Keratinocyte (primary cell): ENCODE data around the gene ORM1. TPM values are rescaled to one million over a fixed set of nuclear protein-coding genes. Genes with fewer than 3 reads are reported as not detected.

Experiments used
- DNase-seq: peaks from one replicate; pipeline ENCODE4 v3.0.0-alpha.2; 2011; ENCODE audit warnings: low read depth, missing footprints, low spot score
- FAIRE-seq: peaks from 2 replicates; lab custom pipeline; 2011; peaks lifted over from hg19 to GRCh38; lab: Jason Lieb, UNC
- H2AFZ ChIP-seq: 2 replicates; pipeline ENCODE4 v1.6.0; 2012; ENCODE audit warnings: low read length, control low read depth, inconsistent platforms; ENCODE audit not compliant: control insufficient read depth
- H3K27ac ChIP-seq: 2 replicates; pipeline ENCODE4 v1.5.1; 2011; ENCODE audit warnings: low read length; ENCODE audit not compliant: control insufficient read depth, insufficient read depth
- H3K27me3 ChIP-seq: 3 replicates; pipeline ENCODE4 v1.6.0; 2011; ENCODE audit warnings: low read length; ENCODE audit not compliant: control insufficient read depth, insufficient read depth; ENCODE audit errors: extremely low read depth
- H3K36me3 ChIP-seq, 2 experiments: 2 replicates in 1 of 2; 3 replicates in 1 of 2; pipeline ENCODE4 v1.5.1; 2011; ENCODE audit warnings: low read length in 2 of 2, mild to moderate bottlenecking in 1 of 2; ENCODE audit not compliant: control insufficient read depth in 2 of 2, insufficient read depth in 2 of 2; ENCODE audit errors: extremely low read depth in 1 of 2
- H3K4me1 ChIP-seq: 3 replicates; pipeline ENCODE4 v1.5.1; 2011; ENCODE audit warnings: low read length; ENCODE audit not compliant: control insufficient read depth, insufficient read depth; ENCODE audit errors: extremely low read depth
- H3K4me2 ChIP-seq: 3 replicates; pipeline ENCODE4 v1.6.0; 2011; ENCODE audit warnings: low read depth, low read length; ENCODE audit not compliant: control insufficient read depth, insufficient read depth; ENCODE audit errors: extremely low read depth
- H3K4me3 ChIP-seq, 3 experiments: fragments of 200-600 bp in 1 of 3; sonication (generic) in 1 of 3; 2 replicates in 2 of 3; 3 replicates in 1 of 3; pipeline ENCODE4 v1.5.1; 2011 to 2016; ENCODE audit warnings: low read length in 3 of 3, mild to moderate bottlenecking in 3 of 3, control low read depth in 2 of 3, inconsistent platforms in 1 of 3, low read depth in 1 of 3, mixed read lengths in 1 of 3, mixed run types in 1 of 3, moderate library complexity in 1 of 3; ENCODE audit not compliant: control insufficient read depth in 2 of 3, insufficient read depth in 2 of 3; ENCODE audit errors: extremely low read depth in 1 of 3
- H3K79me2 ChIP-seq: 2 replicates; pipeline ENCODE4 v1.6.0; 2012; ENCODE audit warnings: low read length; ENCODE audit not compliant: control insufficient read depth, insufficient read depth
- H3K9ac ChIP-seq: 3 replicates; pipeline ENCODE4 v1.6.0; 2011; ENCODE audit warnings: low read length; ENCODE audit not compliant: control insufficient read depth, insufficient read depth; ENCODE audit errors: extremely low read depth
- H3K9me1 ChIP-seq: 3 replicates; pipeline ENCODE4 v1.6.0; 2011; ENCODE audit warnings: low read length; ENCODE audit not compliant: control insufficient read depth, insufficient read depth; ENCODE audit errors: extremely low read depth
- H3K9me3 ChIP-seq: 2 replicates; pipeline ENCODE4 v1.5.1; 2012; ENCODE audit warnings: low read depth, low read length; ENCODE audit not compliant: control insufficient read depth
- H4K20me1 ChIP-seq: 3 replicates; pipeline ENCODE4 v1.6.0; 2011; ENCODE audit warnings: low read length; ENCODE audit not compliant: control insufficient read depth, insufficient read depth; ENCODE audit errors: extremely low read depth
- EZH2 ChIP-seq: IDR thresholded peaks from one replicate; pipeline ENCODE4 v1.6.1; 2012; ENCODE audit warnings: inconsistent platforms, mild to moderate bottlenecking, low read length, moderate library complexity
- dilution Hi-C: fragments of 300-500 bp; cut with MboI; formaldehyde crosslinking; loops from one replicate; pipeline ENCODE4 v1.7.0; 2020; ENCODE audit warnings: low sequenced_read_pairs; ENCODE audit not compliant: extremely low pct_ligation_motif_present
- polyA plus RNA-seq, 5 experiments: library from polyadenylated mRNA; depleted of rRNA in 3 of 5; stranded (reverse) in 3 of 5; stranded (forward) in 1 of 5; unstranded in 1 of 5; fragments of >200 nt; gene quantifications; 1 replicate in 1 of 5; 2 replicates in 3 of 5; 3 replicates in 1 of 5; pipeline versions ENCODE4 v1.2.1 to v1.2.3, GENCODE V29; 2011 to 2012; ENCODE audit warnings: missing spikeins in 2 of 5, low read depth in 1 of 5, low replicate concordance in 1 of 5
- TF ChIP-seq, protein P1 (sequence below), 3 experiments: IDR thresholded peaks in 1 of 3; conservative IDR thresholded peaks in 1 of 3; optimal IDR thresholded peaks in 1 of 3; 2 replicates in 2 of 3; 3 replicates in 1 of 3; pipeline versions ENCODE3 to v1.5.1; 2011; ENCODE audit warnings: low read length in 3 of 3, mild to moderate bottlenecking in 3 of 3, moderate library complexity in 2 of 3, control low read depth in 1 of 3, inconsistent platforms in 1 of 3; ENCODE audit not compliant: insufficient read depth in 2 of 3; ENCODE audit errors: extremely low read depth in 1 of 3

Gene ORM1
- polyA plus RNA-seq, 1 donor (not counting 4 experiments of a cell fraction or from before 2014, with no cell fraction given) = not detected

DNA sequence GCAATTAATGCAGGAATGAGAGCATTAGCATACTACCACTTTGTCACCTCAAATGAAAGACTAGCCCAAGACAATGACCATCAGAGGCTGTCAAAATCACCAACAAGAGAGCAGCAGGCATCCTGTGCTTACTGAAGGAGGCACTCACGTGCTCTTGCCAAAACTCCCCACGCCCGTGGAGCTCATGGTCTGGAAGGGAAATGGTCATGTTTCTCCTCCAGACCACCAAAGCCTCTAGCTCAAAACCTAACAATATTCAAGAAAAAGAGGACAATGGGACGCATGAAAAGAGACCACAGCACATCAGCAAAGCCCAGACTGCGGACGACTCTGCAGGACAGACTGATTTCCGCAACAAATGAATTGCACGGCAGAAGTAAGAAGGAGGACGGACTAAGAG is 52.0 kb downstream of the ORM1 start:
- H3K27me3 ChIP-seq = no peaks in the 10 kb centered on the region
- peaks cover 2 to 3% of the 10 kb centered on the region in 2 experiments for H3K36me3 ChIP-seq
- no peaks in the 10 kb centered on the region for H3K9me3 ChIP-seq
- no peaks in the 10 kb centered on the region for H3K79me2 ChIP-seq
- H3K27ac ChIP-seq = no peak overlapping the region
- no peaks in the 10 kb centered on the region for H4K20me1 ChIP-seq
- DNase-seq = no peak
- TF ChIP-seq, protein P1, sequence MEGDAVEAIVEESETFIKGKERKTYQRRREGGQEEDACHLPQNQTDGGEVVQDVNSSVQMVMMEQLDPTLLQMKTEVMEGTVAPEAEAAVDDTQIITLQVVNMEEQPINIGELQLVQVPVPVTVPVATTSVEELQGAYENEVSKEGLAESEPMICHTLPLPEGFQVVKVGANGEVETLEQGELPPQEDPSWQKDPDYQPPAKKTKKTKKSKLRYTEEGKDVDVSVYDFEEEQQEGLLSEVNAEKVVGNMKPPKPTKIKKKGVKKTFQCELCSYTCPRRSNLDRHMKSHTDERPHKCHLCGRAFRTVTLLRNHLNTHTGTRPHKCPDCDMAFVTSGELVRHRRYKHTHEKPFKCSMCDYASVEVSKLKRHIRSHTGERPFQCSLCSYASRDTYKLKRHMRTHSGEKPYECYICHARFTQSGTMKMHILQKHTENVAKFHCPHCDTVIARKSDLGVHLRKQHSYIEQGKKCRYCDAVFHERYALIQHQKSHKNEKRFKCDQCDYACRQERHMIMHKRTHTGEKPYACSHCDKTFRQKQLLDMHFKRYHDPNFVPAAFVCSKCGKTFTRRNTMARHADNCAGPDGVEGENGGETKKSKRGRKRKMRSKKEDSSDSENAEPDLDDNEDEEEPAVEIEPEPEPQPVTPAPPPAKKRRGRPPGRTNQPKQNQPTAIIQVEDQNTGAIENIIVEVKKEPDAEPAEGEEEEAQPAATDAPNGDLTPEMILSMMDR (optimal IDR thresholded peaks at IDR 0.05 in 1 of 3, IDR thresholded peaks at IDR 0.05 in 1 of 3, conservative IDR thresholded peaks at IDR 0.05 in 1 of 3; ENCODE audit: extremely low read depth in 1 of 3, insufficient read depth in 2 of 3, low read length in 3 of 3) = no peak
- TF ChIP-seq EZH2 = no peak
- no peaks in the 10 kb centered on the region for H3K9me1 ChIP-seq
- H3K4me1 ChIP-seq = peaks cover 17% of the 10 kb centered on the region
- H3K9ac ChIP-seq = no peak overlapping the region
- no peak overlapping the region for H2AFZ ChIP-seq
- H3K4me3 ChIP-seq = no peak overlapping the region
- H3K4me2 ChIP-seq = no peak overlapping the region
- dilution Hi-C loops = no loop called here
- no peak for FAIRE-seq

DNA sequence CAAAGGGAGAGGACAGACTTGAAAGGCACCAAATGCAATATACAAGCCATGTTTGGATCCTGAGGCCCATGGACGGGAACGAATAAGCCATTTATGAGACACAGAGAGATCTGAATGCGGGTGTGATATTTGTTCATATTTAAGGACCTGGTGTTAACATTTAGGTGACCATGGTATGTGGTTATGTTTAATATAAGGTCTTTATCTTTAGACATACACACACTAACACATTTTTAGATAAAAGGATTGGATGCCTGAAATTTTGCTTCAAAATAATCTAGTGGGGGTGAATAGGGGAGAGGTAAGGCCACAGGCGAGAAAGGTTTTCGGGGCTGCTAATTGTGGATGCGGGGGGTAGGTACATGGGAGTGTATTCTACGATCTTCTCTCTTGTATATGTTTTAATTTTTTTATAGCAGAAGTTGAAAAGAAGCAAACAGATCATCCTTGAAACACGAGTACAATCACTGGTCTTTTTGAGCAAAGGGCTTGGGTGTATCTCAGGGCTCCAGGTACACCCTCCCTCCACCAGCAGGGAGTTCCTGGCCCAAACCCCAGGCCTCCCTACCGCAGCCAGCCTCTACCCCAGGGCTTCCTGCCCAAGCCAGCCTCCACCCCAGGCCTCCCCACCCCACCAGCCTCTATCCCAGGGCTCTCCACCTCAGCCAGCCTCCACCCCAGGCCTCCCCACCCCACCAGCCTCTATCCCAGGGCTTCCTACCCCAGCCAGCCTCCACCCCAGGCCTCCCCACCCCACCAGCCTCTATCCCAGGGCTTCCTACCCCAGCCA is 52.7 kb downstream of the ORM1 start:
- TF ChIP-seq EZH2 = no peak
- TF ChIP-seq, protein P1 (optimal IDR thresholded peaks at IDR 0.05 in 1 of 3, IDR thresholded peaks at IDR 0.05 in 1 of 3, conservative IDR thresholded peaks at IDR 0.05 in 1 of 3; ENCODE audit: extremely low read depth in 1 of 3, insufficient read depth in 2 of 3, low read length in 3 of 3) = no peak
- Histone ChIP-seq H3K9me3 (no peaks in the 10 kb centered on the region), H3K4me3 (no peak overlapping the region), H3K27ac (no peak overlapping the region), H3K4me2 (no peak overlapping the region), H3K36me3 (peaks cover 2 to 3% of the 10 kb centered on the region in 2 experiments), H2AFZ (no peak overlapping the region), H4K20me1 (no peaks in the 10 kb centered on the region), H3K9me1 (no peaks in the 10 kb centered on the region), H3K27me3 (no peaks in the 10 kb centered on the region), H3K9ac (no peak overlapping the region), H3K79me2 (no peaks in the 10 kb centered on the region), H3K4me1 (peaks cover 17% of the 10 kb centered on the region)
- no peak for FAIRE-seq
- dilution Hi-C loops = no loop called here
- DNase-seq = no peak

Other genes with a start within 250 kb of the ORM1 start
- not detected in 3 replicates for gene AMBP, start 244.8 kb upstream of the ORM1 start, polyA plus RNA-seq
- 1.3 to 2.3 TPM (median 1.5 TPM) in 3 replicates for gene KIF12, start 223.8 kb upstream of the ORM1 start, polyA plus RNA-seq
- gene COL27A1, start 167.6 kb upstream of the ORM1 start, polyA plus RNA-seq = 10.1 to 24.1 TPM (median 14.0 TPM) in 3 replicates
- not detected in 3 replicates for gene ORM2, start 6.8 kb downstream of the ORM1 start, polyA plus RNA-seq
- gene AKNA, start 64.9 kb downstream of the ORM1 start, polyA plus RNA-seq = 0.57 to 1.1 TPM (median 0.79 TPM) in 3 replicates
- 1.2 to 2.2 TPM (median 1.5 TPM) in 3 replicates for gene WHRN, start 182.4 kb downstream of the ORM1 start, polyA plus RNA-seq